Caco-2 (cell line): ENCODE data around the gene ZBTB44. TPM values are rescaled to one million over a fixed set of nuclear protein-coding genes. Genes with fewer than 3 reads are reported as not detected.

Experiments used
- BruUV-seq: library from RNA; stranded (reverse); fragments of 400-500 nt; replicated peaks from 2 replicates; lab custom pipeline; 2021; lab: Mats Ljungman, UMichigan
- CTCF ChIA-PET: fragments of 300-600 bp; sonication (Branson Sonifier 250); formaldehyde crosslinking; loops from one replicate; lab custom pipeline; 2022; ENCODE audit warnings: antibody characterized with exemption; lab: Charles Lee
- POLR2A ChIA-PET: fragments of 300-600 bp; sonication (Branson Sonifier 250); formaldehyde crosslinking; loops from one replicate; lab custom pipeline; 2022; ENCODE audit warnings: antibody characterized with exemption; lab: Charles Lee
- DNase-seq, 2 experiments: peaks; one replicate each; pipeline versions ENCODE4 v3.0.0 to v3.0.0-alpha.2; 2020 to 2022
- H3K27me3 ChIP-seq: replicated peaks from 2 replicates; pipeline ENCODE4 v1.6.0; 2011; ENCODE audit warnings: low read length; ENCODE audit not compliant: control insufficient read depth, insufficient read depth
- H3K36me3 ChIP-seq: 2 replicates; pipeline ENCODE4 v1.5.1; 2011; ENCODE audit warnings: low read length; ENCODE audit not compliant: control insufficient read depth, insufficient read depth
- H3K4me1 ChIP-seq: fragments of 250-450 bp; sonication (Bioruptor Pico); 2 replicates; pipeline ENCODE4 v1.5.1; 2020; ENCODE audit warnings: mild to moderate bottlenecking
- H3K4me3 ChIP-seq: 2 replicates; pipeline ENCODE4 v1.5.1; 2011; ENCODE audit warnings: low read depth, mild to moderate bottlenecking, control low read depth, low read length
- H3K9me3 ChIP-seq: fragments of 250-450 bp; sonication (Bioruptor Pico); 2 replicates; pipeline ENCODE4 v1.5.1; 2020; ENCODE audit warnings: mild to moderate bottlenecking, moderate library complexity
- H3K27ac Mint-ChIP-seq: one replicate; pipeline ENCODE4 v1.8.0; 2022; ENCODE audit warnings: mixed read lengths; ENCODE audit not compliant: unreplicated experiment
- H3K27me3 Mint-ChIP-seq: one replicate; pipeline ENCODE4 v1.8.0; 2022; ENCODE audit warnings: mixed read lengths; ENCODE audit not compliant: insufficient read depth, unreplicated experiment
- H3K36me3 Mint-ChIP-seq: one replicate; pipeline ENCODE4 v1.8.0; 2022; ENCODE audit warnings: mild to moderate bottlenecking, mixed read lengths; ENCODE audit not compliant: insufficient read depth, unreplicated experiment
- H3K4me1 Mint-ChIP-seq: one replicate; pipeline ENCODE4 v1.8.0; 2022; ENCODE audit warnings: low read depth, mixed read lengths; ENCODE audit not compliant: unreplicated experiment
- H3K4me3 Mint-ChIP-seq: one replicate; pipeline ENCODE4 v1.8.0; 2022; ENCODE audit warnings: mild to moderate bottlenecking, moderate library complexity, mixed read lengths; ENCODE audit not compliant: unreplicated experiment
- H3K9me3 Mint-ChIP-seq: one replicate; pipeline ENCODE4 v1.8.0; 2022; ENCODE audit warnings: mixed read lengths; ENCODE audit not compliant: unreplicated experiment
- intact Hi-C: fragments of 100-400 bp; cut with micrococcal nuclease; formaldehyde crosslinking; loops from one replicate; pipeline ENCODE4 v1.10.0; 2022; ENCODE audit not compliant: unreplicated experiment
- total RNA-seq: library from RNA; stranded (reverse); gene quantifications from 2 replicates; pipeline ENCODE4 v1.2.3, GENCODE V29; 2022
- TF ChIP-seq, protein P1 (sequence below), 2 experiments: fragments of 200-600 bp in 1 of 2; IDR thresholded peaks; 1 replicate in 1 of 2; 2 replicates in 1 of 2; pipeline versions ENCODE4 v1.5.1 to v1.8.0; 2011 to 2022; ENCODE audit warnings: antibody characterized with exemption in 1 of 2, control low read depth in 1 of 2, inconsistent platforms in 1 of 2, low read depth in 1 of 2, low read length in 1 of 2, mild to moderate bottlenecking in 1 of 2, moderate library complexity in 1 of 2; ENCODE audit not compliant: insufficient read depth in 1 of 2, severe bottlenecking in 1 of 2, unreplicated experiment in 1 of 2

The ZBTB44 gene
- total RNA-seq, 1 experiment from 2014 or later, result 53.6 TPM

DNA sequence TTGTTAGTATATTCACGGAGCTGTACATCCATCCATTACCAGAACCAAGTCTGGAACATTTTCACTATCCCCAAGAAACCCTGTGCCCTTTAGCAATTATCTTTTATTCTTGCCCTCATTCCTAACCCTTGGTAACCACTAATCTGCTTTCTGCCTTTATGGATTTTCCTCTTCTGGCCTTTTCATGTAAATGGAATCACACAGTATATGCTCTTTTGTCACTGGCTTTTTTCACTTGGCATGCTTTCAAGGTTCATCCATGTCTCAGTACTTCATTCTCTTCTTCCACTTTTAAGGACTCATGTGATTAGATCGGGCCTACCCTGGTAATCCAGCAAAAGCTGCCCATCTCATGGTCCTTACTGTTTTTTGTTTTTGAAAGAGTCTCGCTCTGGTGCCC, 11.0 kb upstream of the ZBTB44 start:
- no peak overlapping the region for H3K27ac Mint-ChIP-seq
- no peaks in the 10 kb centered on the region for H3K36me3 Mint-ChIP-seq
- Histone ChIP-seq H3K36me3 (no peaks in the 10 kb centered on the region), H3K4me1 (no peaks in the 10 kb centered on the region), H3K9me3 (peaks cover 24% of the 10 kb centered on the region), H3K4me3 (no peak overlapping the region), H3K27me3 (no peaks in the 10 kb centered on the region)
- no peaks in the 10 kb centered on the region for H3K4me1 Mint-ChIP-seq
- ChIA-PET CTCF (no interaction called here), POLR2A (no interaction called here)
- BruUV-seq, result no TSS peak
- peaks cover 38% of the 10 kb centered on the region for H3K9me3 Mint-ChIP-seq
- intact Hi-C loops, result no loop called here
- no peak for DNase-seq
- no peaks in the 10 kb centered on the region for H3K27me3 Mint-ChIP-seq
- TF ChIP-seq, protein P1, sequence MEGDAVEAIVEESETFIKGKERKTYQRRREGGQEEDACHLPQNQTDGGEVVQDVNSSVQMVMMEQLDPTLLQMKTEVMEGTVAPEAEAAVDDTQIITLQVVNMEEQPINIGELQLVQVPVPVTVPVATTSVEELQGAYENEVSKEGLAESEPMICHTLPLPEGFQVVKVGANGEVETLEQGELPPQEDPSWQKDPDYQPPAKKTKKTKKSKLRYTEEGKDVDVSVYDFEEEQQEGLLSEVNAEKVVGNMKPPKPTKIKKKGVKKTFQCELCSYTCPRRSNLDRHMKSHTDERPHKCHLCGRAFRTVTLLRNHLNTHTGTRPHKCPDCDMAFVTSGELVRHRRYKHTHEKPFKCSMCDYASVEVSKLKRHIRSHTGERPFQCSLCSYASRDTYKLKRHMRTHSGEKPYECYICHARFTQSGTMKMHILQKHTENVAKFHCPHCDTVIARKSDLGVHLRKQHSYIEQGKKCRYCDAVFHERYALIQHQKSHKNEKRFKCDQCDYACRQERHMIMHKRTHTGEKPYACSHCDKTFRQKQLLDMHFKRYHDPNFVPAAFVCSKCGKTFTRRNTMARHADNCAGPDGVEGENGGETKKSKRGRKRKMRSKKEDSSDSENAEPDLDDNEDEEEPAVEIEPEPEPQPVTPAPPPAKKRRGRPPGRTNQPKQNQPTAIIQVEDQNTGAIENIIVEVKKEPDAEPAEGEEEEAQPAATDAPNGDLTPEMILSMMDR (IDR thresholded peaks at IDR 0.05; ENCODE audit: insufficient read depth in 1 of 2, low read depth in 1 of 2, low read length in 1 of 2, severe bottlenecking in 1 of 2, unreplicated experiment in 1 of 2), result no peak
- H3K4me3 Mint-ChIP-seq, result no peak overlapping the region

DNA sequence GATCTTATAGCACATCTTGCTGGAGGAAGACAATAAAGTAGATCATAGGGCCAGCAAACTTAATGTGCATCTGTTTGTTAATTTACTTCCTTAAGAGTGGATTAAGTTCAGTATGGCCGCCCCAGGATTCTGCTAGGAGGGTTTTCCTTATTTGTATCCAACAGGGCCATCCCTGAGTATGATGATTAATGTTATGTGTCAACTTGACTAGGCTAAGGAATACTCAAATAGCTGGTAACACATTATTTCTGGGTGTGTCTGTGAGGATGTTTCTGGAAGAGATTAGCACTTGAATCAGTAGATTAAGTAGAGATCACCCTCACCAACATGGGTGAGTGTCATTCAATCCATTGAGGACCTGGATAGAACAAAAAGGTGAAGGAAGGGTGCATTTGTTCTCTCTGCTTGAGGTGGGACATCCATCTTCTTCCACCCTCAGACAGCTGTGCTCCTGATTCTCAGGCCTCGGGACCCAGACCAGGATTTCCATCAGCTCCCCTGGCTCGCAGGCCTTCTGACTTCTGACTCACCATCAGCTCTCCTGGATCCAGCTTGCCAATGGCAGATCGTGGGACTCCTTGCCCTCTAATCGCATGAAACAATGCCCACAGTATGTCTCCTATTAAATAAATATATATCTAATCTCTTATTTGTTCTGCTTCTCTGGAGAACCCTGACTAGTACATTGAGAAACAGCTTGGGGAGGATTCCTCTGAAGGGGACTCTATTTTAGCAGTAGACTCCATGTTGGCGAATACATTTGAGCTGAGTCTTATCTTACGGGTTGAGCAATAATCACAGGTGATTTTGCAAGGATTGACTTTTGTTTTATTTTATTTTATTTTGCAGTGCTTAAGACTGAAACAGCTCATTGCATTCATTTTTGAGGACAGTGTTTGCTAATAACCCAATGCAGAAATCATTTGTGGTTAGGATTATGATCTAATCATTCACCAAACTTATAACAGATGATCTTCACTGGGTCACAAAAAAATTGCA, 9.0 kb upstream of the ZBTB44 start:
- Histone ChIP-seq H3K36me3 (no peaks in the 10 kb centered on the region), H3K27me3 (no peaks in the 10 kb centered on the region), H3K9me3 (peaks cover 34% of the 10 kb centered on the region), H3K4me3 (no peak overlapping the region), H3K4me1 (peaks cover 2% of the 10 kb centered on the region)
- Mint-ChIP-seq H3K27ac (no peak overlapping the region), H3K4me1 (peaks cover 3% of the 10 kb centered on the region), H3K9me3 (peaks cover 47% of the 10 kb centered on the region), H3K36me3 (peaks cover 5% of the 10 kb centered on the region), H3K4me3 (no peak overlapping the region), H3K27me3 (no peaks in the 10 kb centered on the region)
- TF ChIP-seq, protein P1 (IDR thresholded peaks at IDR 0.05; ENCODE audit: insufficient read depth in 1 of 2, low read depth in 1 of 2, low read length in 1 of 2, severe bottlenecking in 1 of 2, unreplicated experiment in 1 of 2), result no peak
- no peak for DNase-seq
- no TSS peak for BruUV-seq
- ChIA-PET CTCF (no interaction called here), POLR2A (no interaction called here)
- intact Hi-C loops, result no loop called here

DNA sequence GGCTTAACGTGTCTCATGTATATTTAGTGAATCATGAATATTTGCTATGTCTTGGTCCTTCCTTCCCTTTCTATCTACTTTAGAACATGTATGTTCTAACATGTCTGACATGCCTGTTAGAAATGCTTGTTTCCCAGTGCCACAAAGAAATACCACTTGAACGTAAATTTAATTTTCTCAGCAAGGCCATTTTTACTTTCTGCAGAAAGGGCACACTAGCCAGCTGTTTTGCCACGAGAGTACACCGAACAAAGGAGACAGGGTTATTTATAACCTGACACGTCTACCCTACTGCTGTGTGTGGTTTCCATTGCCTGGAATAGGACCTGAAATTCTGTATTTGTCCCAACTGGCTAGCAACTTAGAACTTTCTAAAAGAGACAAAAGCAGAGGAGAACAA, 7.4 kb upstream of the ZBTB44 start:
- DNase-seq, result no peak
- H3K4me1 ChIP-seq, result peaks cover 18% of the 10 kb centered on the region
- peaks cover 11% of the 10 kb centered on the region for H3K36me3 Mint-ChIP-seq
- intact Hi-C loops, result no loop called here
- H3K36me3 ChIP-seq, result no peaks in the 10 kb centered on the region
- H3K4me1 Mint-ChIP-seq, result peaks cover 17% of the 10 kb centered on the region
- TF ChIP-seq, protein P1 (IDR thresholded peaks at IDR 0.05; ENCODE audit: insufficient read depth in 1 of 2, low read depth in 1 of 2, low read length in 1 of 2, severe bottlenecking in 1 of 2, unreplicated experiment in 1 of 2), result no peak
- H3K27me3 ChIP-seq, result no peaks in the 10 kb centered on the region
- no peak overlapping the region for H3K4me3 Mint-ChIP-seq
- H3K27ac Mint-ChIP-seq, result no peak overlapping the region
- H3K4me3 ChIP-seq, result no peak overlapping the region
- ChIA-PET POLR2A (no interaction called here), CTCF (no interaction called here)
- no TSS peak for BruUV-seq
- H3K9me3 Mint-ChIP-seq, result peaks cover 35% of the 10 kb centered on the region
- peaks cover 31% of the 10 kb centered on the region for H3K9me3 ChIP-seq
- no peaks in the 10 kb centered on the region for H3K27me3 Mint-ChIP-seq
